D721Med (cell line): Measurements from ENCODE around the gene TSPAN32.

ENCODE experiments used
- DNase-seq: peaks from one replicate; pipeline ENCODE4 v3.0.0; 2011; ENCODE audit warnings: low spot score; ENCODE audit not compliant: insufficient read length
- FAIRE-seq: peaks from 2 replicates; lab custom pipeline; 2011; peaks lifted over from hg19 to GRCh38; lab: Jason Lieb, UNC
- TF ChIP-seq, protein P1 (sequence below): IDR thresholded peaks from 2 replicates; pipeline ENCODE4 v1.5.1; 2012; ENCODE audit warnings: mild to moderate bottlenecking, control low read depth; ENCODE audit not compliant: insufficient read depth; ENCODE audit errors: missing control alignments

Gene TSPAN32

DNA sequence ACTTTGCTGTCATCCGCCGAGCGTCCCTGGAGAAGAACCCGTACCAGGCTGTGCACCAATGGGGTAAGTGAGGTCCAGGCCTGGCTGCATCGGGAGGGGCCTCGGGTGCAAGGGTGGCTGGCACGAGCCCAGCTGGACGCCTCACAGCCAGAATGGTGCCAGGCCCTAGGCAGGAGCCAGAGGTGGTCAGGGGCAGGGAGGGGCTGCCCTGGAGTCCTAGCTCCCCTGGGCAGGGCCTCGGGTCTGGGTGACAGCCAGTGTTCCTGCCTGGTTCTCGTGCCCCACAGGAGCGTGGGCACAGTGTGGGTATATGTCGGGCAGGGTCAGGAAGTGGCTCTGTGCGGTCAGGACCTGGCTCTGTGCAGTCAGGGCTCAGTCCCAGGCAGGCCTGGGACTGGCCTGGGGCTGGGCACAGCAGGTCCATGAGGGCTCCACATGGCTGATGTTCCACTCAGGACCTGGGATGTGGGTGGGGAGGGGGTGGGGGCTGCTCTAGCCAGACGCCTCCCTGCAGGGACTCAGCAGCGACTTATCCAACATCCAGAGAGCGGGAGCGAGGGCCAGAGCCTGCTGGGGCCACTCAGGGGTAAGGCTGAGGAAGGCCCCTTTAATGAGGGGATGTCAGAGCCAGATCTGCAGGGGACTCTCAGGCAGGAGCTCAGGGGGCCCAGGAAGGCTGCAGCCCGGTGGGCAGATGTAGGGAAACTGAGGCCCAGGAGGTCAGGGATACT, 1.2 kb downstream of the TSPAN32 start:
- TF ChIP-seq, protein P1, sequence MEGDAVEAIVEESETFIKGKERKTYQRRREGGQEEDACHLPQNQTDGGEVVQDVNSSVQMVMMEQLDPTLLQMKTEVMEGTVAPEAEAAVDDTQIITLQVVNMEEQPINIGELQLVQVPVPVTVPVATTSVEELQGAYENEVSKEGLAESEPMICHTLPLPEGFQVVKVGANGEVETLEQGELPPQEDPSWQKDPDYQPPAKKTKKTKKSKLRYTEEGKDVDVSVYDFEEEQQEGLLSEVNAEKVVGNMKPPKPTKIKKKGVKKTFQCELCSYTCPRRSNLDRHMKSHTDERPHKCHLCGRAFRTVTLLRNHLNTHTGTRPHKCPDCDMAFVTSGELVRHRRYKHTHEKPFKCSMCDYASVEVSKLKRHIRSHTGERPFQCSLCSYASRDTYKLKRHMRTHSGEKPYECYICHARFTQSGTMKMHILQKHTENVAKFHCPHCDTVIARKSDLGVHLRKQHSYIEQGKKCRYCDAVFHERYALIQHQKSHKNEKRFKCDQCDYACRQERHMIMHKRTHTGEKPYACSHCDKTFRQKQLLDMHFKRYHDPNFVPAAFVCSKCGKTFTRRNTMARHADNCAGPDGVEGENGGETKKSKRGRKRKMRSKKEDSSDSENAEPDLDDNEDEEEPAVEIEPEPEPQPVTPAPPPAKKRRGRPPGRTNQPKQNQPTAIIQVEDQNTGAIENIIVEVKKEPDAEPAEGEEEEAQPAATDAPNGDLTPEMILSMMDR = no peak
- FAIRE-seq = no peak
- DNase-seq = no peak

DNA sequence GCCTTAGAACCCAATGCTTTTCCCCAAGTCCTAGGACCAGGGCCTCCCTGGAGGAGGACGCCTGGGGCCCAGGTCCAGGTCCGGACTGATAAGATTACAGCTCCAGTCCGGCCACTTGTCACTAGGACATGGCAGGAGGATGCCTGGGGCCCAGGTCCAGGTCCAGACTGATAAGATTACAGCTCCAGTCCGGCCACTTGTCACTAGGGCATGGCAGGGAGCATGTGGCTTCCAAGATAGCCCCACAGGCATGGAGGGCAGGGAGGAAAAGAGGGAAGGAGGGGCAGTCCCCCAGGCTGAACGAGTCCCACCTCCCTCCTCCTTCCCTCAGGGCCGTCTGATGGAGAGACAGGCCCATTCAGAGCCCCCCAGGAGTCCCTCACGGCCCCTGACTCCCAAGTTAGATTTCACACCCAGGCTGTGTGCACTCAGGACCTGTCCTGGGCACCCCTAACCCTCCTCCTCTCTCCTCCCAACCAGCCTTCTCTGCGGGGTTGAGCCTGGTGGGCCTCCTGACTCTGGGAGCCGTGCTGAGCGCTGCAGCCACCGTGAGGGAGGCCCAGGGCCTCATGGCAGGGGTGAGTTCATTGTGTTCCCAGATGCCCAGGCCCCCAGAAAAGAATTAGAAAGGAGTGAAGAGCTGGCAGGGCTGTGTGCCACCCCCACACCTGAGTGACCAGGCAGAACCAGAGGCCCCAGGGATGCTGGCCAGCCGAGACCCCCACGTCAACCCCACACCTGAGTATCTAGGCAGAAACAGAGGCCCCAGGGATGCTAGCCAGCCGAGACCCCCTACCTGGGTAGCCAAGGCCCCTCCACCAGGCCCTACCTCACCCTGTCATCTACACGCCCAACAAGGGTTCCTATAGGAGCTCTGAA, 2.1 kb downstream of the TSPAN32 start:
- TF ChIP-seq, protein P1 = no peak
- no peak for FAIRE-seq
- DNase-seq = no peak

DNA sequence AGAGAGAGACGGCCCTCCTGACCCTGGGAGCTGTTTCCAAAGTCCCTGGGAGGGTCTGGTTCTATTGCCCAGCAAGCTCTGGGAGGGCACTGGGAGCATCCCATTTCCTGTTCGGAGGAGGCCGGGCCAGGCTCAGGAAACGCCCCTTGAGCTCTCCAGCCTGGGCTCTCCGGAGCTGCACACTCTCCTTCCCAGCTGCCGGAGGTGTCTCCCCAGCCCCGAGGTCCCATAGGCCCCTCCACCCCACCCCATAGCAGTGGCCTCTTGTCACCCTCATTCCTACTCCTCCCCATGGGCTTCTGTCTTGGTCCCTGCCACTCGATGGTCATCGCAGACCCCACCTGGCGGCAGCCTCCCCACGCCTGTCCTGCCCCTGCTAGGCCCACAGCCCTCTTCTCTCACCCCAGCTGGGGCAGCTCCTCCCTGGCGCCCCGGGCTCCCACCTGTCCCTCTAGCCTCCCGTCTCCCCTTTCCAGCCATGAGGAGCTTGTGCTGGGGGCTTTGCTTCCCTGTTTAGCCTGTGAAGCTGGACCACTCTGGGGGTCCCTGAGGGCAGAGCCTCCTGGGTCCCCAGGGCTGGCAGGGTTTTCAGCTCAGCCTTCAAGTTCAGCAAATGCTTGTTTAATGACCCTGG, 2.8 kb downstream of the TSPAN32 start:
- TF ChIP-seq, protein P1 = no peak
- DNase-seq (no peak), FAIRE-seq (no peak)

DNA sequence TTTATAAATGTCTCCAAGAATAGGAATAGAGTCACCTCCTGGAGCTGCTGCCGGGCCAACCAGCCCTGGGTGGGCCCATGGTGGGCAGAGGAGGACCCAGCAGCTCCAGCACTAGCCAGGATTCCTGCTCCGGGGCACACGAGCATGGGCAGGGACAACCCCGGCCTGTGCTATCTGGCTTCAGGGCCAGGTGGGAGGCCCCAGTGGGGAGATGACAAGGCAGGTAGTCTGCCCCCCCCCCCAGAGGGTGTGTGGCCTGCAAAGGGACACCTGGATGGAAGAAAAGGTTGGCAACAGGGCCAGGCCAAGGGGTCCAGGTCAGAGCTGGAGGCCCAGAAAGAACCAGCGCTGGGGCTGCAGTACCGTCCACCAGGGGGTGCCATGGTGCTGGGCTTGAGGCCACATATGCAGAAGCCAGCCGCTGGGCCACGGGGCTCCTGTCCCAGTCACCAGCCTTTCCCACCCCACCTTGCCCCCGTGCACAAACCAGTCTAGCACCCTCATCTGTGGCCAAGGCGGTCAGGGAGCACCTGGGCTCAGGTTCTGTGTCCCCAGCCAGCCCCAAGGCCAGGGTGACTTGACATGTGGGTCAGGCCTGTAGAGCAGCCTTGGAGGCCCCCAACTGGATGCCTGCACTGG, 3.4 kb downstream of the TSPAN32 start:
- TF ChIP-seq, protein P1 = peak; percentile 55
- DNase-seq (no peak), FAIRE-seq (no peak)

DNA sequence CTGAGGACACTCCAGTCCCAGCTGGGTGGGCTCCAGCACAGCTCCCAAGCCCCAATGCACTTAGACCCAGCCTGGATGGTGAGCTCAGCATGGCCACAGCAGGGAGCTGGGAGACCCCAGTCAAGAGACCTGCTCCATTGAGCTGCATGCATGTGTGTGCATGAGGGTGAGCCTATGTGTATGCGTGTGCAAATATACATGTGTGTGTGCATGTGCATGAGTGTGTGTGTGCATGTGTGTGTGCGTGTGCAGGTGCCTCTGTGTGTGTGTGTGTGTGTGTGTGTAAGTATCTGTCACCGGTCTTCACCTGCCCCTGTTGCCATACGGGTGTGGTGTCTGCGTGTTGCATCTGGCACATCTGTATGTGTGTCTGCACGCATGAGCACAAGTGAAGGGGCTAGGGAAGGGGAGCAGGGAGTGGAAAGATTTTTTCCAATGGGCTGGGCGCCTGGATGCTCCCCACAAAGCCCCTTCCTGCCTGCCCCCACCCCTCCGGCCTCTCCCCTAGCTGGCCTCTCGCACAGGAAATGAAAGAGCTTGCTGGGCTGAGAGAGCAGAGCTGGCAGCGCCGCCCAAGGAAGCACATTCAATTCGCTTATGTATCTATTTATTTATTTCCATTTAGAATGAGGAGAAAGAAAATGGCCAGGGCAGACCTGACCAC, 4.1 kb downstream of the TSPAN32 start:
- DNase-seq (no peak), FAIRE-seq (no peak)
- TF ChIP-seq, protein P1 = no peak

DNA sequence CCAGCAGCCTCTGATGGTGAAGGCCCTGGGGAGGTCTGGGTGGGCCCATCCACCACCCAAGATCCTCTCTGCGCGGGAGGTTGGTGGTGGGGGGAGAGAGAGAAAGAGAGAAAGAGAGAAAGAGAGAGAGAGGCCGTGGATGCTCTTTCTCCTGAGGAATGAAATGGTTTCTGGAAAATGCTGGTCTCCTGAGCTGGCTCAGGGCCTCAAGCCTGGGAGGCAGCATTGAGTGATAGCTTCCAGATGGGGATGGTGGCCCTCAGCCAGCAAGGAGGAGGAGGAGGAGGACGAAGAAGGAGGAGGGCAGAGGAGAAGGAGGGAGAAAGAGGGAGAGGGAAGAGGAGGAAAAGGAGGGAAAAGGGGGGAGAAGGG, 4.6 kb downstream of the TSPAN32 start:
- TF ChIP-seq, protein P1 = no peak
- no peak for FAIRE-seq
- no peak for DNase-seq
